ENCODE measurements around the gene HDAC8. TPM values are rescaled to one million over a fixed set of nuclear protein-coding genes. Genes with fewer than 3 reads are reported as not detected.
"Not testable (repeated sequence)": the region's sequence is repeated elsewhere in the genome, so short reads cannot be mapped to it uniquely, and the experiment has no call there.

The HDAC8 gene
- total RNA-seq, 1 donor from 2014 or later = 39.6 TPM

- no peaks in the 10 kb centered on the region for H3K9me3 Mint-ChIP-seq
- no peaks in the 10 kb centered on the region for H3K36me3 Mint-ChIP-seq (ENCODE audit: low read depth)
- ChIA-PET CTCF (no interaction called here), POLR2A (no interaction called here)
- intact Hi-C loops (cut with micrococcal nuclease) = no loop called here
- no peaks in the 10 kb centered on the region for H3K4me1 Mint-ChIP-seq
- DNase-seq (no peak), ATAC-seq (ENCODE audit: low read depth) (no peak)
- no peaks in the 10 kb centered on the region for H3K27me3 Mint-ChIP-seq
- no peak overlapping the region for H3K27ac Mint-ChIP-seq
- no peak overlapping the region for H3K4me3 Mint-ChIP-seq
- TF ChIP-seq CTCF (IDR thresholded peaks at IDR 0.05) = no peak
These were observed 36.7 kb upstream of the HDAC8 start for GRCh38 chrX:72609313-72609712.

GRCh38 chrX:72604705-72605104 lies 32.1 kb upstream of the HDAC8 start:
- Mint-ChIP-seq H3K27me3 (no peaks in the 10 kb centered on the region), H3K9me3 (no peaks in the 10 kb centered on the region), H3K4me3 (no peak overlapping the region), H3K4me1 (no peaks in the 10 kb centered on the region), H3K27ac (no peak overlapping the region), H3K36me3 (ENCODE audit: low read depth) (no peaks in the 10 kb centered on the region)
- ATAC-seq (ENCODE audit: low read depth) (no peak), DNase-seq (no peak)
- intact Hi-C loops (cut with micrococcal nuclease) = loop anchor here (5.0 kb wide), 1 partner anchor 52 kb away; no protein-coding TSS in a partner anchor
- ChIA-PET POLR2A (no interaction called here), CTCF (no interaction called here)
- TF ChIP-seq CTCF (IDR thresholded peaks at IDR 0.05) = no peak

DNA sequence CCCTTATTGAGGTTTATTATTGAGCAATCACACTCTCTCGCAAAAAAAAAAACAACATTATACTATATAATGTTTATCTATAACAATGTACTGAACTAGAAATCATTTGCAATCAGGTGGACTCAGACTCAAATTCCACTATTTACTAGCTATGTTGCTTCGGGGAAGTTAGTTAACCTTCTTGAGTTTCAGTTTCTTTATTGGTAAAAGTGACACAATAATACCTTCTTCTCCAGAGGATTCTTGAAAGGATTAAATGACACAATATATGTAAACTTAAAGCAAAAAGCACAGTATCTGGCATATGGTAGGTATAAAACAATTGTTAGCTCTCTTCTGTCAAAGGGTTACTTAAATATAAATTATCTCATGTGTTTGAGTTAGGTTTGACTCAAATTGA lies 31.5 kb upstream of the HDAC8 start:
- intact Hi-C loops (cut with micrococcal nuclease) = loop anchor here (5.0 kb wide), 1 partner anchor 52 kb away; no protein-coding TSS in a partner anchor
- no peaks in the 10 kb centered on the region for H3K4me1 Mint-ChIP-seq
- no peak overlapping the region for H3K27ac Mint-ChIP-seq
- ChIA-PET POLR2A (no interaction called here), CTCF (no interaction called here)
- ATAC-seq (ENCODE audit: low read depth) (no peak), DNase-seq (no peak)
- no peak for TF ChIP-seq CTCF (IDR thresholded peaks at IDR 0.05)
- H3K36me3 Mint-ChIP-seq (ENCODE audit: low read depth) = no peaks in the 10 kb centered on the region
- H3K9me3 Mint-ChIP-seq = no peaks in the 10 kb centered on the region
- no peaks in the 10 kb centered on the region for H3K27me3 Mint-ChIP-seq
- no peak overlapping the region for H3K4me3 Mint-ChIP-seq

DNA sequence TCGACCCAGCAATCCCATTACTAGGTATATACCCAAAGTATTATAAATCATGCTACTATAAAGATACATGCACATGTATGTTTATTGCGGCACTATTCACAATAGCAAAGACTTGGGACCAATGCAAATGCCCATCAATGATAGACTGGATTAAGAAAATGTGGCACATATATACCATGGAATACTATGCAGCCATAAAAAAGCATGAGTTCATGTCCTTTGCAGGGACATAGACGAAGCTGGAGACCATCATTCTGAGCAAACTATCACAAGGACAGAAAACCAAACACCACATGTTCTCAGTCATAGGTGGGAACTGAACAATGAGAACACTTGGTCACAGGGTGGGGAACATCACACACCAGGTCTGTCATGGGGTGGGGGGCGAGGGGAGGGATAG lies 18.4 kb upstream of the HDAC8 start:
- DNase-seq; POLR2A ChIA-PET; CTCF ChIA-PET; H3K27me3 Mint-ChIP-seq; H3K4me3 Mint-ChIP-seq; H3K36me3 Mint-ChIP-seq (ENCODE audit: low read depth); H3K9me3 Mint-ChIP-seq; H3K27ac Mint-ChIP-seq; intact Hi-C loops (cut with micrococcal nuclease); H3K4me1 Mint-ChIP-seq; ATAC-seq (ENCODE audit: low read depth): not testable (repeated sequence)

GRCh38 chrX:72584163-72584562 lies 11.5 kb upstream of the HDAC8 start:
- CTCF ChIA-PET = no interaction called here
- H3K36me3 Mint-ChIP-seq (ENCODE audit: low read depth) = no peaks in the 10 kb centered on the region
- H3K4me1 Mint-ChIP-seq = no peaks in the 10 kb centered on the region
- H3K9me3 Mint-ChIP-seq = no peaks in the 10 kb centered on the region
- intact Hi-C loops (cut with micrococcal nuclease) = no loop called here
- ATAC-seq (ENCODE audit: low read depth) (no peak), DNase-seq (no peak)
- TF ChIP-seq CTCF (IDR thresholded peaks at IDR 0.05) = no peak
- no peaks in the 10 kb centered on the region for H3K27me3 Mint-ChIP-seq
- no peak overlapping the region for H3K4me3 Mint-ChIP-seq
- POLR2A ChIA-PET = no interaction called here
- H3K27ac Mint-ChIP-seq = no peak overlapping the region

- no peak for ATAC-seq (ENCODE audit: low read depth)
- Mint-ChIP-seq H3K36me3 (ENCODE audit: low read depth) (peaks cover 5% of the 10 kb centered on the region), H3K27ac (no peak overlapping the region)
These were observed 3.7 kb upstream of the HDAC8 start for GRCh38 chrX:72576141-72576894.

More at GRCh38 chrX:72576141-72576894, 3.7 kb upstream of the HDAC8 start:
- H3K9me3 Mint-ChIP-seq = no peaks in the 10 kb centered on the region
- peaks cover 6% of the 10 kb centered on the region for H3K4me1 Mint-ChIP-seq
- no peak for TF ChIP-seq CTCF (IDR thresholded peaks at IDR 0.05)
- intact Hi-C loops (cut with micrococcal nuclease) = no loop called here
- H3K4me3 Mint-ChIP-seq = no peak overlapping the region
- DNase-seq = no peak
- CTCF ChIA-PET = no interaction called here
- peaks cover 4% of the 10 kb centered on the region for H3K27me3 Mint-ChIP-seq
- POLR2A ChIA-PET = no interaction called here
